HG03442 (cell line): ENCODE results near the gene DNAJB7.
"Not testable (repeated sequence)": the region's sequence is repeated elsewhere in the genome, so short reads cannot be mapped to it uniquely, and the experiment has no call there.

Source experiments
- ATAC-seq: cut with Tn5 transposase; IDR thresholded peaks from one replicate; pipeline ENCODE4 v1.9.1; 2021; ENCODE audit warnings: mild to moderate bottlenecking, moderate library complexity; ENCODE audit not compliant: unreplicated experiment

DNAJB7 gene

GRCh38 chr22:40845816-40846215 lies 16.1 kb downstream of the DNAJB7 start:
- not testable (repeated sequence) for ATAC-seq

- ATAC-seq: no peak
These were observed 17.0 kb downstream of the DNAJB7 start for GRCh38 chr22:40844951-40845350.

GRCh38 chr22:40838486-40838885 lies 23.4 kb downstream of the DNAJB7 start:
- no peak for ATAC-seq

- no peak for ATAC-seq
These were observed 27.3 kb downstream of the DNAJB7 start for GRCh38 chr22:40834619-40835018.

- ATAC-seq: no peak
These were observed 32.8 kb downstream of the DNAJB7 start for GRCh38 chr22:40829131-40829530.

GRCh38 chr22:40826984-40827741 lies 34.8 kb downstream of the DNAJB7 start:
- ATAC-seq: no peak

- not testable (repeated sequence) for ATAC-seq
These were observed 35.6 kb downstream of the DNAJB7 start for GRCh38 chr22:40826292-40826691.

GRCh38 chr22:40823426-40823825 lies 38.5 kb downstream of the DNAJB7 start:
- ATAC-seq: no peak

- ATAC-seq: no peak
These were observed 42.2 kb downstream of the DNAJB7 start for GRCh38 chr22:40819599-40820140.

GRCh38 chr22:40818747-40819598 lies 42.9 kb downstream of the DNAJB7 start, which contains the start of gene SLC25A17:
Gene SLC25A17, minus strand, starts transcription at chr22:40819346. Its CDS starts 98 bp downstream, at chr22:40819248.
- peak; percentile 84 for ATAC-seq

GRCh38 chr22:40818192-40818746 lies 43.6 kb downstream of the DNAJB7 start:
- ATAC-seq: no peak

GRCh38 chr22:40817737-40818136 lies 44.2 kb downstream of the DNAJB7 start:
- ATAC-seq: no peak

GRCh38 chr22:40813912-40814315 lies 48.0 kb downstream of the DNAJB7 start:
- no peak for ATAC-seq
